ENCODE measurements around the gene KCNT2. TPM values are rescaled to one million over a fixed set of nuclear protein-coding genes. Genes with fewer than 3 reads are reported as not detected.

The KCNT2 gene
- total and polyA plus RNA-seq, 2 of the 8 experiments (the other 6 are each of a cell fraction or from before 2014, with no cell fraction given), result 2.3 to 10.2 TPM

DNA sequence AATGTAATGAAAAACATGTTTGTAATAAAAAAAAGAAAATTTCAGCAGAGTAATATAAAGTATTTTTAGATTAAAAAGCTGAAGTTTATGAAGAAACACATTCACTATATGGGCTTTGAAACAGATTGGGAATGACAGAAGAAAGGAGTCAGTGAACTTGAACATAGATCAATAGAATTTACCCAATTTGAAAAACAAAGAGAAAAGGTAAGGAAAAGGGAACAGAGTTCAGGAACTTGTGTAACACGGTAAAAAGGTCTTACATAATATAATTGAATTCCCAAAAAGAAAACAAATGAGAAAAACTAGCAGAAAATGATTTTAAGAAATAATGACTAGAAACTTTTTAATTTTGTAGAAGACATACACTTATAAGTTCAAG lies 206.8 kb downstream of the KCNT2 start:
- H2AK5ac ChIP-seq (ENCODE audit: low read depth, low read length), result no peak overlapping the region
- H3K4me3 ChIP-seq (ENCODE audit: extremely low read depth in 1 of 4, insufficient read depth in 2 of 4, low read depth in 3 of 4, low read length in 4 of 4), result no peak overlapping the region
- no peaks in the 10 kb centered on the region for H3K79me1 ChIP-seq (ENCODE audit: low read depth, low read length)
- no peaks in the 10 kb centered on the region for H3K79me2 ChIP-seq (ENCODE audit: control insufficient read depth in 1 of 2, insufficient read depth in 2 of 2, low read length in 2 of 2)
- no peaks in the 10 kb centered on the region for H3K9me3 ChIP-seq (ENCODE audit: insufficient read depth in 2 of 2, low read depth in 1 of 2, low read length in 1 of 2)
- no peak overlapping the region for H3K18ac ChIP-seq (ENCODE audit: extremely low read depth, low read length)
- H2AFZ ChIP-seq (ENCODE audit: low read length), result no peak overlapping the region
- no peak overlapping the region for H2BK120ac ChIP-seq (replicated peaks; ENCODE audit: low read depth, low read length)
- no peaks in the 10 kb centered on the region for H3K23me2 ChIP-seq (ENCODE audit: low read depth, low read length)
- H2BK20ac ChIP-seq (ENCODE audit: low read length), result no peak overlapping the region
- no peak overlapping the region for H4K8ac ChIP-seq (ENCODE audit: extremely low read depth, insufficient read depth, low read length)
- H2BK5ac ChIP-seq (ENCODE audit: low read depth, low read length), result no peak overlapping the region
- CTCF ChIA-PET (ENCODE audit: partially characterized antibody), result no interaction called here
- H3K4me1 ChIP-seq (replicated peaks in 1 of 4; ENCODE audit: control insufficient read depth in 3 of 4, insufficient read depth in 4 of 4, low read length in 3 of 4), result 0 out of 7 replicates have a peak, but pooled peaks cover 0 to 2% (median 0%) of the 10 kb centered on the region in 4 experiments
- no peak overlapping the region for H3K14ac ChIP-seq (ENCODE audit: insufficient read length)
- H3K9ac ChIP-seq (replicated peaks in 1 of 4; ENCODE audit: extremely low read depth in 1 of 4, low read depth in 3 of 4, low read length in 3 of 4), result no peak overlapping the region
- no peak overlapping the region for H3K27ac ChIP-seq (ENCODE audit: low read depth, low read length)
- no peak overlapping the region for H3K4ac ChIP-seq (replicated peaks; ENCODE audit: insufficient read length, low read depth, low read length)
- no peaks in the 10 kb centered on the region for H4K20me1 ChIP-seq (replicated peaks in 1 of 2; ENCODE audit: control insufficient read depth in 1 of 2, insufficient read depth in 2 of 2, low read length in 2 of 2)
- no peak overlapping the region for H4K91ac ChIP-seq (replicated peaks; ENCODE audit: insufficient read length, low read length)
- no peak overlapping the region for H2BK15ac ChIP-seq (ENCODE audit: low read length)
- no peak overlapping the region for H4K5ac ChIP-seq (ENCODE audit: insufficient read length, low read depth, low read length)
- H3K56ac ChIP-seq (replicated peaks; ENCODE audit: insufficient read length, low read depth, low read length), result no peak overlapping the region
- H3K4me2 ChIP-seq (ENCODE audit: insufficient read depth in 1 of 2, low read depth in 2 of 2, low read length in 2 of 2), result no peak overlapping the region
- POLR2A ChIA-PET (ENCODE audit: partially characterized antibody), result no interaction called here
- no peak overlapping the region for H2BK12ac ChIP-seq (ENCODE audit: low read depth, low read length)
- FAIRE-seq (no peak), DNase-seq (ENCODE audit: low read depth in 1 of 2, low spot score in 2 of 2) (no peak)
- peaks cover 0 to 3% (median 0%) of the 10 kb centered on the region in 4 experiments; a peak in 1 of 8 replicates for H3K36me3 ChIP-seq (ENCODE audit: control insufficient read depth in 2 of 4, insufficient read depth in 4 of 4, low read length in 3 of 4)
- 89% methylated on average over 1 of the region's 1 CpG; no CpG with 5 or more reads in 1 of the 2 experiments for WGBS, 2 experiments (ENCODE audit: extremely low coverage in 1 of 2, insufficient coverage in 1 of 2, insufficient read length in 1 of 2, insufficient replicate concordance in 2 of 2, low coverage in 1 of 2, low lambda C conversion rate in 2 of 2, missing lambda C conversion rate in 1 of 2)
- H3K23ac ChIP-seq (ENCODE audit: insufficient read length), result no peak overlapping the region
- H3K27me3 ChIP-seq (replicated peaks in 1 of 4; ENCODE audit: control insufficient read depth in 3 of 4, extremely low read depth in 1 of 4, insufficient read depth in 3 of 4, low read length in 3 of 4), result no peaks in the 10 kb centered on the region
- TF ChIP-seq CREB1 (IDR thresholded peaks at IDR 0.05), result no peak

All from H1 (cell line).